ENCODE data around the gene TEX26.

The TEX26 gene

DNA sequence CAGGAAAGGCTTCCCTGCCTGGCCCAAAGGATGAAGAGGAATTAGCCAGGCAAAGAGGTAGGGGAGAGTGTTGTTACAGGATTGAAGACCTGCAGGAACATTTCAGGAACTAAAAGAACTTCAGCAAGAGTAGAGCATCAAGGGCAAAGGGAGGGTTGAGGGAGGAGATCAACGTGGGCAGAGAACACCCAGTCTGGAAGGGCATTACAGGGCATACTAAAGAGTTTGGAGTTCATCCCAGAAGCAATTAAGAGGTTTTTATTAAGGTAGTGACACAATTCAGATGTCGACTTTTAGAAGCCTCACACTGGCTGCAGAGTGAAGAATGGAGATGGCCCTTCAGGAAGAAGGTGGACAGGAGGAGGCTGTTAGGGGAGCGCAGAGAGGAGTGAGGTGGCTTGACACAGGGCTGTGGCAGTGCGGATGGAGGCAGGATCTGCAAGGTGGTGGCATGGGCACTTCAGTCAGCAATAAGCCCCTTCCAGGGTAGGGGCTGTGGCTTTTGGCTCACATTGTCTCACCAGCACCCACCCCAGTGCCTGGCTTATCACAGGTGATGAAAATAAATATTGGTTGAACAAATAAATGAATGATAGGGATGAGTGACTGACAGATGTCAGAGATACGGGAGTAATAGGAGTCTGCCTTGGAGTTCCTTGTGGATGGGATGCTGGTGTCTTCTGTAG, 24.9 kb downstream of the TEX26 start:
- DNase-seq (ENCODE audit: low read depth in 1 of 2, low spot score in 1 of 2) = no peak
- H3K27ac ChIP-seq (replicated peaks) = no peak overlapping the region
- H3K27me3 ChIP-seq (ENCODE audit: insufficient read depth, poor library complexity, severe bottlenecking) = peaks cover 6% of the 10 kb centered on the region
- H3K4me3 ChIP-seq (replicated peaks; ENCODE audit: insufficient read depth, low read length) = no peak overlapping the region
- no peak for TF ChIP-seq POLR2AphosphoS5 (IDR thresholded peaks at IDR 0.05; ENCODE audit: low read depth)
- no peak for TF ChIP-seq SPI1 (IDR thresholded peaks at IDR 0.05; ENCODE audit: borderline replicate concordance, low read depth)
- TF ChIP-seq, protein P1, sequence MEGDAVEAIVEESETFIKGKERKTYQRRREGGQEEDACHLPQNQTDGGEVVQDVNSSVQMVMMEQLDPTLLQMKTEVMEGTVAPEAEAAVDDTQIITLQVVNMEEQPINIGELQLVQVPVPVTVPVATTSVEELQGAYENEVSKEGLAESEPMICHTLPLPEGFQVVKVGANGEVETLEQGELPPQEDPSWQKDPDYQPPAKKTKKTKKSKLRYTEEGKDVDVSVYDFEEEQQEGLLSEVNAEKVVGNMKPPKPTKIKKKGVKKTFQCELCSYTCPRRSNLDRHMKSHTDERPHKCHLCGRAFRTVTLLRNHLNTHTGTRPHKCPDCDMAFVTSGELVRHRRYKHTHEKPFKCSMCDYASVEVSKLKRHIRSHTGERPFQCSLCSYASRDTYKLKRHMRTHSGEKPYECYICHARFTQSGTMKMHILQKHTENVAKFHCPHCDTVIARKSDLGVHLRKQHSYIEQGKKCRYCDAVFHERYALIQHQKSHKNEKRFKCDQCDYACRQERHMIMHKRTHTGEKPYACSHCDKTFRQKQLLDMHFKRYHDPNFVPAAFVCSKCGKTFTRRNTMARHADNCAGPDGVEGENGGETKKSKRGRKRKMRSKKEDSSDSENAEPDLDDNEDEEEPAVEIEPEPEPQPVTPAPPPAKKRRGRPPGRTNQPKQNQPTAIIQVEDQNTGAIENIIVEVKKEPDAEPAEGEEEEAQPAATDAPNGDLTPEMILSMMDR (IDR thresholded peaks at IDR 0.05; ENCODE audit: insufficient read depth, low read length) = no peak
- TF ChIP-seq GABPA (IDR thresholded peaks at IDR 0.05; ENCODE audit: low read depth) = no peak
- TF ChIP-seq, protein P2, sequence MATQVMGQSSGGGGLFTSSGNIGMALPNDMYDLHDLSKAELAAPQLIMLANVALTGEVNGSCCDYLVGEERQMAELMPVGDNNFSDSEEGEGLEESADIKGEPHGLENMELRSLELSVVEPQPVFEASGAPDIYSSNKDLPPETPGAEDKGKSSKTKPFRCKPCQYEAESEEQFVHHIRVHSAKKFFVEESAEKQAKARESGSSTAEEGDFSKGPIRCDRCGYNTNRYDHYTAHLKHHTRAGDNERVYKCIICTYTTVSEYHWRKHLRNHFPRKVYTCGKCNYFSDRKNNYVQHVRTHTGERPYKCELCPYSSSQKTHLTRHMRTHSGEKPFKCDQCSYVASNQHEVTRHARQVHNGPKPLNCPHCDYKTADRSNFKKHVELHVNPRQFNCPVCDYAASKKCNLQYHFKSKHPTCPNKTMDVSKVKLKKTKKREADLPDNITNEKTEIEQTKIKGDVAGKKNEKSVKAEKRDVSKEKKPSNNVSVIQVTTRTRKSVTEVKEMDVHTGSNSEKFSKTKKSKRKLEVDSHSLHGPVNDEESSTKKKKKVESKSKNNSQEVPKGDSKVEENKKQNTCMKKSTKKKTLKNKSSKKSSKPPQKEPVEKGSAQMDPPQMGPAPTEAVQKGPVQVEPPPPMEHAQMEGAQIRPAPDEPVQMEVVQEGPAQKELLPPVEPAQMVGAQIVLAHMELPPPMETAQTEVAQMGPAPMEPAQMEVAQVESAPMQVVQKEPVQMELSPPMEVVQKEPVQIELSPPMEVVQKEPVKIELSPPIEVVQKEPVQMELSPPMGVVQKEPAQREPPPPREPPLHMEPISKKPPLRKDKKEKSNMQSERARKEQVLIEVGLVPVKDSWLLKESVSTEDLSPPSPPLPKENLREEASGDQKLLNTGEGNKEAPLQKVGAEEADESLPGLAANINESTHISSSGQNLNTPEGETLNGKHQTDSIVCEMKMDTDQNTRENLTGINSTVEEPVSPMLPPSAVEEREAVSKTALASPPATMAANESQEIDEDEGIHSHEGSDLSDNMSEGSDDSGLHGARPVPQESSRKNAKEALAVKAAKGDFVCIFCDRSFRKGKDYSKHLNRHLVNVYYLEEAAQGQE (IDR thresholded peaks at IDR 0.05; ENCODE audit: insufficient replicate concordance, low read depth) = no peak

DNA sequence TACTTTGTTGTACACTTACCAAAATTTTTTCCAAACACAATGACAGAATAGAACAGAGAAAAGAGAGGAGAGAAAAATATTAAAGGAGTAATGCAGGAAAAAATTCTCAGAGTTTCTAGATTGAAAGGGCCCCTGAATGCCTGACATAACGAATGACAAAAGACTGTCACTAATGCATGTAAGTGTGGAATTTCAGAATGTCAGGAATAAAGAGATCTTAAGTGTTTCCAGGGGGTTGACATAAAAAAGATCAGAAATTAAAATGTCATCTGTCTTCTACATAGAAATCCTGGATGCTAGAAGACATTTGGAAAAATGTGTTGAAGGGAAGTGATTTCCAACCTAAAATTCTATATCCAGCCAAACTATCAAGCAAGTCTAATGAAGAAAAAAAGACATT, 27.2 kb downstream of the TEX26 start:
- Histone ChIP-seq H3K4me3 (replicated peaks; ENCODE audit: insufficient read depth, low read length) (no peak overlapping the region), H3K27me3 (ENCODE audit: insufficient read depth, poor library complexity, severe bottlenecking) (peaks cover 10% of the 10 kb centered on the region), H3K27ac (replicated peaks) (no peak overlapping the region)
- DNase-seq (ENCODE audit: low read depth in 1 of 2, low spot score in 1 of 2) = no peak
- TF ChIP-seq SPI1 (IDR thresholded peaks at IDR 0.05; ENCODE audit: borderline replicate concordance, low read depth) (no peak), POLR2AphosphoS5 (IDR thresholded peaks at IDR 0.05; ENCODE audit: low read depth) (no peak), GABPA (IDR thresholded peaks at IDR 0.05; ENCODE audit: low read depth) (no peak)
- TF ChIP-seq, protein P1 (IDR thresholded peaks at IDR 0.05; ENCODE audit: insufficient read depth, low read length) = no peak
- TF ChIP-seq, protein P2 (IDR thresholded peaks at IDR 0.05; ENCODE audit: insufficient replicate concordance, low read depth) = no peak

DNA sequence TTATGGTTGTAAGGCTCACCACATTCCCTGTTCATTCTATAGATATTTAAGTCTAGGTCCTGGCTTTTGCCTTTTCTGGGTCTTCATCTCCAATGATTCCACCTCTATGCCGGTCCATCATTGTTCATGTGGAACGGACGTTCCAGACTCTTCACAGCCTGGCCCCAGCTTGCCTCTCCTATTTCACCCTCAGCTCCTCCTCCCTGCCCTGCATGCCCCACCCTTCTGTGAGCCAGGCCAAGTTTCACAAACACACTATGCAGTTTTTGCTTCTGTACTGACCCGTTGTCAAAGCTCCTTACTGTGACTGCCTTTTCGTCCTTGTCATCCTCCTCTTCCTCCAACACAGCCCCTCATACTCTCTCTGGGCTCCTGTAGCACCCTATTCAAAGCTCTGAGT, 31.3 kb downstream of the TEX26 start:
- no peak overlapping the region for H3K27ac ChIP-seq (replicated peaks)
- TF ChIP-seq, protein P1 (IDR thresholded peaks at IDR 0.05; ENCODE audit: insufficient read depth, low read length) = no peak
- TF ChIP-seq GABPA (IDR thresholded peaks at IDR 0.05; ENCODE audit: low read depth) (no peak), SPI1 (IDR thresholded peaks at IDR 0.05; ENCODE audit: borderline replicate concordance, low read depth) (no peak), POLR2AphosphoS5 (IDR thresholded peaks at IDR 0.05; ENCODE audit: low read depth) (no peak)
- TF ChIP-seq, protein P2 (IDR thresholded peaks at IDR 0.05; ENCODE audit: insufficient replicate concordance, low read depth) = no peak
- no peak overlapping the region for H3K4me3 ChIP-seq (replicated peaks; ENCODE audit: insufficient read depth, low read length)
- H3K27me3 ChIP-seq (ENCODE audit: insufficient read depth, poor library complexity, severe bottlenecking) = peaks cover 10% of the 10 kb centered on the region
- no peak for DNase-seq (ENCODE audit: low read depth in 1 of 2, low spot score in 1 of 2)

Measured in HL-60 (cell line).